ENCODE data around the gene ACTR1A. TPM values are rescaled to one million over a fixed set of nuclear protein-coding genes. Genes with fewer than 3 reads are reported as not detected.
A peak's percentile ranks its signal among the peaks of the same experiment; 100 is the strongest.
"Not testable (repeated sequence)": the region's sequence is repeated elsewhere in the genome, so short reads cannot be mapped to it uniquely, and the experiment has no call there.

Gene ACTR1A
- total RNA-seq, 2 donors from 2014 or later, result 61.6 to 68.3 TPM

- H3K4me3 Mint-ChIP-seq; DNase-seq; H3K27ac Mint-ChIP-seq; H3K36me3 Mint-ChIP-seq (ENCODE audit: insufficient read depth in 2 of 2); ATAC-seq (replicated peaks in 1 of 2); H3K27me3 Mint-ChIP-seq (ENCODE audit: low read depth); H3K4me1 Mint-ChIP-seq (ENCODE audit: low read depth); H3K9me3 Mint-ChIP-seq: not testable (repeated sequence)
Observed at GRCh38 chr10:102534966-102535365, 32.5 kb upstream of the ACTR1A start.

DNA sequence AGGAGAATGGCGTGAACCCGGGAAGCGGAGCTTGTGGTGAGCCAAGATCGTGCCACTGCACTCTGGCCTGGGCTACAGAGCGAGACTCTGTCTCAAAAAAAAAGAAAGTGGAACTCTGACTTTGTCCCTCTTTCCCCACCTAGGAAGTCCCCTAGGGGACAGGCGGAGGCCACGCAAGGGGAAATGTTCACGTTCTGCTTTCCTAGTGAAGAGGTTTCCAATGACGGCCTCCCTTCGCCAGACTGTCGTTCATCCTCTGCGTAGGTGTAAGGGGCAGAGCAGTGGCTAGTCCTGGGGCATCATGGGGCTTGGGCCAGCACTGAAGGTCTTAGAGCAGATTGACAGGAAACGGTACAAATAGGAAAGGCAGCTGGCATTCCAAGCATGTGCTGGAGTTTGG is 31.8 kb upstream of the ACTR1A start:
- Mint-ChIP-seq H3K27me3 (ENCODE audit: low read depth) (no peaks in the 10 kb centered on the region), H3K36me3 (ENCODE audit: insufficient read depth in 2 of 2) (no peaks in the 10 kb centered on the region), H3K9me3 (no peaks in the 10 kb centered on the region), H3K4me1 (ENCODE audit: low read depth) (no peaks in the 10 kb centered on the region), H3K4me3 (no peak overlapping the region), H3K27ac (no peak overlapping the region)
- DNase-seq (no peak), ATAC-seq (replicated peaks in 1 of 2) (no peak)

- Mint-ChIP-seq H3K36me3 (ENCODE audit: insufficient read depth in 2 of 2) (peaks cover 0 to 2% of the 10 kb centered on the region in 2 donors), H3K9me3 (no peaks in the 10 kb centered on the region), H3K27me3 (ENCODE audit: low read depth) (no peaks in the 10 kb centered on the region), H3K27ac (no peak overlapping the region), H3K4me1 (ENCODE audit: low read depth) (peaks cover 14% of the 10 kb centered on the region), H3K4me3 (no peak overlapping the region)
- DNase-seq (no peak), ATAC-seq (replicated peaks in 1 of 2) (no peak)
Observed at GRCh38 chr10:102527546-102527945, 25.0 kb upstream of the ACTR1A start.

- no peak overlapping the region for H3K27ac Mint-ChIP-seq
- H3K27me3 Mint-ChIP-seq (ENCODE audit: low read depth), result no peaks in the 10 kb centered on the region
- peaks cover 14% of the 10 kb centered on the region for H3K4me1 Mint-ChIP-seq (ENCODE audit: low read depth)
- ATAC-seq (replicated peaks in 1 of 2) (no peak), DNase-seq (no peak)
- no peaks in the 10 kb centered on the region for H3K9me3 Mint-ChIP-seq
- no peak overlapping the region for H3K4me3 Mint-ChIP-seq
- peaks cover 2% of the 10 kb centered on the region in 2 donors for H3K36me3 Mint-ChIP-seq (ENCODE audit: insufficient read depth in 2 of 2)
Observed at GRCh38 chr10:102524746-102525145, 22.2 kb upstream of the ACTR1A start.

DNA sequence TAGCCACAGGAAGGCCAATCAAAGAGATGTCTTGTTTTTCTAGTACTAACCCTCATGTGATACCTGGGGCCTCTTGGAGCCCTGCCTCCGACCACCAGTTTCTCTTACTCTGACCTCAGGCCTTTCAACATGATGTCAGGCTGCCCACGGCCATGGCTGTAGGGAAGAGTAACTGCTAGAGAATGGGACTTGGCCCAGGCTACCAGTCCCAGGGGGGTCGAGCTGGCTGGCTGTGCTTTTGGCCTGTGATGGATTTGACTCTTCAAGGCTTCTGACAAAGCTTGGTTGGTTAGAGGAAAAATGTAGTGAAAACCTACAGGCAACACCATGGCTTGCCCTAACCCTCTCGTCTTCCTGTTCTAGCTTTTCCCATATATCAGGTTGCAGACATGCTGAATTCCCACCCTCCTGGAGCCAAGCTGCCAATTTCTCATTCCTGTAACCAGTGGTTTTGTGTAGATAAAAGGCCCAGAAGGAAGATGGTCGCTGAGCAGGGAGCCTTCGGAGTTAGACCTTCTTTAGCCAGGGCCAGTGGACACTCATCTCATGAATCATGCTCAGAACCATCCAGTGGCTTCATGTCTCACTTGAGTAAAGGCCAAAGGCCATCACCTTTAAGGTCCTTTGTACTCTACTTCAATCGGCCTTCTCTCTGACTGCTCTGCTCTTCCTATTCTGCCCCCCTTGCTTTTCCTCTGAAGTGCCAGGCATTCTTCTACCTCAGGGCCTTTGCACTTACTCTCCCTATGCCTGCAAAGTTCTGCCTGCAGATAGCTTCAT is 20.9 kb upstream of the ACTR1A start:
- ATAC-seq (replicated peaks in 1 of 2), result peak; percentile 57 to 82
- Mint-ChIP-seq H3K4me3 (no peak overlapping the region), H3K27me3 (ENCODE audit: low read depth) (no peaks in the 10 kb centered on the region), H3K36me3 (ENCODE audit: insufficient read depth in 2 of 2) (peaks cover 2% of the 10 kb centered on the region in 2 donors), H3K4me1 (ENCODE audit: low read depth) (peaks cover 14% of the 10 kb centered on the region), H3K27ac (peak overlapping the region; percentile 65), H3K9me3 (no peaks in the 10 kb centered on the region)
- peak; percentile 18 to 22 for DNase-seq

GRCh38 chr10:102522874-102523249 is 20.4 kb upstream of the ACTR1A start:
- Mint-ChIP-seq H3K27ac (peak overlapping the region; percentile 65), H3K9me3 (no peaks in the 10 kb centered on the region), H3K4me1 (ENCODE audit: low read depth) (peaks cover 14% of the 10 kb centered on the region), H3K36me3 (ENCODE audit: insufficient read depth in 2 of 2) (peaks cover 2% of the 10 kb centered on the region in 2 donors), H3K4me3 (no peak overlapping the region), H3K27me3 (ENCODE audit: low read depth) (no peaks in the 10 kb centered on the region)
- no peak for ATAC-seq (replicated peaks in 1 of 2)
- DNase-seq, result no peak

DNA sequence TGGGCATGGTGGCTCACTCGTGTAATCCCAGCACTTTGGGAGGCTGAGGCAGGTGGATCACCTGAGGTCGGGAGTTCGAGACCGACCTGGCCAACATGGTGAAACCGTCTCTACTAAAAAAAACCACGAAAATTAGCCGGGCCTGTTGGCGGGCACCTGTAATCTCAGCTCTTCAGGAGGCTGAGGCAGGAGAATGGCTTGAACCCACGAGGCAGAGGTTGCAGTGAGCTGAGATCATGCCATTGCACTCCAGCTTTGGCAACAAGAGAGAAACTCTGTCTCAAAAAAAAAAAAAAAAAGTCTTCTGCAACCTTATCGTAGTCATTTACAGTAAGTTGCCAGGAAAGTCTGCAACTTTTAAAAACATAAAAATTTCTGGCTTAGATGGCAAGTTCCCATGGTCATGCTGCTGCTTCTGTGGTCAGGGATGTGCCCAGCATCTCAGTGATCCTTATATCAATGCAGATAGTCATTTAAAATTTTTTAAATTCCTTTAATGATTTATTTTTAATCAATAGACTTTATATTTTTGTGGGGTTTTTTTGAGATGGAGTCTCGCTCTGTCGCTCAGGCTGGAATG is 16.8 kb upstream of the ACTR1A start:
- ATAC-seq (replicated peaks in 1 of 2) (no peak), DNase-seq (no peak)
- Mint-ChIP-seq H3K4me3 (no peak overlapping the region), H3K36me3 (ENCODE audit: insufficient read depth in 2 of 2) (peaks cover 0 to 2% of the 10 kb centered on the region in 2 donors), H3K4me1 (ENCODE audit: low read depth) (peaks cover 14% of the 10 kb centered on the region), H3K27me3 (ENCODE audit: low read depth) (no peaks in the 10 kb centered on the region), H3K9me3 (no peaks in the 10 kb centered on the region), H3K27ac (no peak overlapping the region)

DNA sequence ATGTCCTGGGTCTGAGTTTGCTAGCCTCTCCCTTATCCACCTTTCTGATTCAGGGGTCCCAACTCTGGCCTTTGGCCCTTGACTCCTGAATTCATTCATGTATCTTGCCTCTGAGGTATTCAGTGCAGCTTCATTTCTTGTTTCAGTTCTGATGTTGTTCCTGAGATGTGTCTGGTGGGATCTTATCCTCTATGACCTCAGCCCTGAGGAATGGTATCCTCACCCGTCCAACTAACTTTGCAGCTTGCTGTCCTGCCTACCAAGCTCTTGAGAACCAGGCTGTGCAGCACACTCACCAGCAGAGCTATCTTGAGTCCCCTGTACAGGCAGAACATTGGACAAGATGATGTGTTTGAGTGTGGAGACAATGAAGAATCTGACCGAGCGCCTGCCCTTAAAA is 15.0 kb upstream of the ACTR1A start:
- ATAC-seq (replicated peaks in 1 of 2) (no peak), DNase-seq (no peak)
- Mint-ChIP-seq H3K4me3 (no peak overlapping the region), H3K9me3 (no peaks in the 10 kb centered on the region), H3K4me1 (ENCODE audit: low read depth) (no peaks in the 10 kb centered on the region), H3K27me3 (ENCODE audit: low read depth) (no peaks in the 10 kb centered on the region), H3K27ac (no peak overlapping the region), H3K36me3 (ENCODE audit: insufficient read depth in 2 of 2) (peaks cover 0 to 2% of the 10 kb centered on the region in 2 donors)

DNA sequence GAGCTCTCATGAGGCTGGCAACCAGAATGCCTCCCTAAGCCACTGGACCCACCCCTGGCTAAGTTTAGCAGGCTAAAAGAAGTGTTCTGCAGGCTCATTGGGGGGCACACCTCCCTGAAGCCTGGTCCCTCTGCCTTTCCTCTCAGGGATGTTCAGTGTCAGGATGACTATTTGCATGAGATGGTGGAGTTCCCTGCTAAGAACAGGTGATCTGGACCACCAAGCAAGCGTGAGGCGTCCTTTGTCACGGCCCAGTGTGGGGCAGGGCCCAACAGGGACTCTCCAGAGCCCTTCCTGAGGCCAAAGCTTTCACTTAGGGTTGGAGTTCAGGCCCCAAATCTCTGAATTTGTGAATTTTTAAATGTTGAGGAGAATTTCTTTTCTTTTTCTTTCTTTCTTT is 13.2 kb upstream of the ACTR1A start:
- peaks cover 12% of the 10 kb centered on the region for H3K4me1 Mint-ChIP-seq (ENCODE audit: low read depth)
- DNase-seq (no peak), ATAC-seq (replicated peaks in 1 of 2) (no peak)
- H3K27me3 Mint-ChIP-seq (ENCODE audit: low read depth), result no peaks in the 10 kb centered on the region
- H3K36me3 Mint-ChIP-seq (ENCODE audit: insufficient read depth in 2 of 2), result peaks cover 3 to 7% of the 10 kb centered on the region in 2 donors
- H3K4me3 Mint-ChIP-seq, result no peak overlapping the region
- H3K9me3 Mint-ChIP-seq, result no peaks in the 10 kb centered on the region
- no peak overlapping the region for H3K27ac Mint-ChIP-seq

DNA sequence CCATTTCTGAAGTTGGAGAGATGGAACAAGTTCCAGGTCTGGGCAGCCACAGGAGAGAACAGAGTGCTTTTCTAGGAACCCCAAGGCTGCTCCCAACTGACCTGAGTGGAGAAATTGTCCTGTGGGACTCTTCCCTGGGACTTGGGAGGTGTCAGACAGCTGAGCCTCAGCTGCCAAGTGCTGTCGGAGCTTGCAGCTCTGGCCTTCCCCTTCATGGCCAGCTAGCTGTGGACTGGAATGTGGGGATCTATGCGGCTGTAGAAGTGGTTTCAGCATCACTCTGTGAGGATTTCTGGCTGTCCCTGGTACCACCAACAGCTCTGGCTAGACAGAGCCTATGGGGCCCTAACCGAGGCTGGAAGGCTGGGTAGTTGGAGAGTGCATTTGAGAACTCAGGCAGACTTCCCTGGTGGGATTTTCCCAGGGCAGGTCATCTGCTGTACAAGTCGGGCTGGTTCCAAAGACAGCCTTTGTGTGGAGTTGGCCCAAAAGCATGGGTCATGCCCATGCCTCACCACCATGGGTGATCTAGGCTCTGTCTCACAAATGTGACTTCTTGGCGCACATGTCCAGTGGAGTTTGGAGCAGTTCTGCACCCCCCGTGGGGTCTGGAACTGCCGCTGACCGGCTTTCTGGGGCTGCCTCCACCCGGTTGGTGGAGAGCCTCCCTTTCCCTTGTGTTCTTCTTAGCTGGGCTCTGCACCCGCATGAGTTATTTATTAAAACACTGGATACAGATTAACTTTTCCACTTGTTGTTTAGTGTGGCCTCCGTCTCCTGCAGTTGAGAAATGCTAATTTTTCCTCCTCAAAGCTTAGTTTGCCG is 12.2 kb upstream of the ACTR1A start:
- ATAC-seq (replicated peaks in 1 of 2) (no peak), DNase-seq (no peak)
- H3K36me3 Mint-ChIP-seq (ENCODE audit: insufficient read depth in 2 of 2), result peaks cover 3 to 7% of the 10 kb centered on the region in 2 donors
- no peaks in the 10 kb centered on the region for H3K9me3 Mint-ChIP-seq
- no peak overlapping the region for H3K4me3 Mint-ChIP-seq
- no peak overlapping the region for H3K27ac Mint-ChIP-seq
- H3K27me3 Mint-ChIP-seq (ENCODE audit: low read depth), result no peaks in the 10 kb centered on the region
- peaks cover 12% of the 10 kb centered on the region for H3K4me1 Mint-ChIP-seq (ENCODE audit: low read depth)

DNA sequence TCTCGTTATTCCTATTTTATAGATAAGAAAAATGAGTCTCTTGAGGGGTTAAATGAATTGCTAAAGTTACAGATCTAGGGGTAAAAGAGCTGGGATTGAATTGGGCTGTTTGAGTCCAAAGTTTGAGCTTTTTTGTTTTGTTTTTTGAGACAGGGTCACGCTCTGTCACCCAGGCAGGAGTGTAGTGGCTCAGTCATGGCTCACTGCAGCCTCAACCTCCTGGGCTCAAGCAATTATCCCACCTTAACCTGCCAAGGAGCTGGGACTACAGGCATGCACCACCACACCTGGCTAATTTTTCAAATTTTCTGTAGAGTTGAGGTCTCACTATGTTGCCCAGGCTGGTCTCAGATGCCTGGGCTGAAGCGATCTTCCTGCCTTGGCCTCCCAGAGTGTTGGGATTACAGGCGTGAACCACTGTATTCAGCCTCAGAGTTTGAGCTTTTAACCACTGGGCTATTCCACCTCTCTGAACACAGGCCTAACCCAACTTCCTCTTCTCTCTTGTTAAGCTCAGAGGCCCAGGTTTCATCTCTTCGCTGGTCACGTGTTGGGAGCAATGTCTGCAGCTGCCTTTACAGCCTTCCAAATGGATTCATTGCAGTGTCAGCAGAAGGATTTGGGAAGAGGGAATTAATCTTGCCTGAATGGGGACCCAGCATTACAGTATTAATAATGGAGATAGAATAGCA is 9.2 kb upstream of the ACTR1A start:
- ATAC-seq (replicated peaks in 1 of 2), result no peak
- Mint-ChIP-seq H3K36me3 (ENCODE audit: insufficient read depth in 2 of 2) (peaks cover 3 to 7% of the 10 kb centered on the region in 2 donors), H3K27ac (peak overlapping the region; percentile 6), H3K9me3 (no peaks in the 10 kb centered on the region), H3K27me3 (ENCODE audit: low read depth) (no peaks in the 10 kb centered on the region), H3K4me3 (no peak overlapping the region), H3K4me1 (ENCODE audit: low read depth) (peaks cover 22% of the 10 kb centered on the region)
- no peak for DNase-seq

DNA sequence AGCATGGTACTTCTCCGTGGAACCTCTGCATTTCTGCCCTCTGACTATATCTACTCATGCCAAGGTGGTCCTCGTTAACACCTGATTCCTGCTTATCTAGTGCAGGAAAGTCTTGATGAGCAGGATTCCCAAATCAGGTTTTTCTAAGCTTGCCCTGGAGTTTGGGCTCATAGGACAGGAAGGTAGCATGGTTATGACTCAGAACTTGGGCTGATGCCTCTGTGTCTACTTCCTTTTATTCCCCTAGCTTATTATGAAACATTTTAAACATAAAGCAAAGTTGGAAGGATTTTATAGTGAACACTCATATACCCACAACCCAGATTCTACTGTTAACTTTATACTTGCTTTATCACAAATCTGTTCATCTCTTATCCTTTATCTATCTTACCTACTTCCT is 6.9 kb upstream of the ACTR1A start:
- Mint-ChIP-seq H3K27me3 (ENCODE audit: low read depth) (no peaks in the 10 kb centered on the region), H3K36me3 (ENCODE audit: insufficient read depth in 2 of 2) (peaks cover 3 to 7% of the 10 kb centered on the region in 2 donors), H3K27ac (peak overlapping the region; percentile 73), H3K4me3 (no peak overlapping the region), H3K4me1 (ENCODE audit: low read depth) (peaks cover 41% of the 10 kb centered on the region), H3K9me3 (no peaks in the 10 kb centered on the region)
- ATAC-seq (replicated peaks in 1 of 2) (no peak), DNase-seq (no peak)

DNA sequence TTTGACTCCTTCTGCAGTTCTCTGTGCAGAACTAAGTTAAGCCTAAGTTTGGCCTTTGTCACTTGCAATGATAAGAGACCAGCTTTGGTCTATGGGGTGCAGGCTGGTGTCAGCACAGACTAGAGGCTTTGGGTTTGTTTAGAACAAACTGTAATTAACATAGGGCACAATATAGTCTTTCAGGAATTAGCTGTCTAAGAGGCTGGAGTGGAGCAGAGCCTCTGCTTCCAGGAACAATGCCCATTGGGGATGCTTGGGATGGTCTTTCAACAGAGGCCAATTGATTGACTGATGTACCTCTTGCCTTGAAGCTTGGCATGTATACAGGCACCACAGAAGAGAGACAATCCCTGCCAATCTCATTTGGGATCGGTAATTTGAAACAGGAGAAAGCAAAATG is 6.0 kb upstream of the ACTR1A start:
- peaks cover 41% of the 10 kb centered on the region for H3K4me1 Mint-ChIP-seq (ENCODE audit: low read depth)
- H3K27ac Mint-ChIP-seq, result peak overlapping the region; percentile 35
- ATAC-seq (replicated peaks in 1 of 2) (no peak), DNase-seq (no peak)
- no peaks in the 10 kb centered on the region for H3K27me3 Mint-ChIP-seq (ENCODE audit: low read depth)
- no peak overlapping the region for H3K4me3 Mint-ChIP-seq
- no peaks in the 10 kb centered on the region for H3K9me3 Mint-ChIP-seq
- peaks cover 4 to 7% of the 10 kb centered on the region in 2 donors for H3K36me3 Mint-ChIP-seq (ENCODE audit: insufficient read depth in 2 of 2)

Data from activated T-cell treated with anti-CD3 and anti-CD28 coated beads, Interleukin-2, amount 50 U/mL, for 72 hours (primary cell).